PC-3 (cell line): ENCODE measurements around the gene CCNJL.

ENCODE experiments used
- CTCF ChIP-seq: fragments of 300-600 bp; sonication (generic); conservative IDR thresholded peaks from 2 replicates; pipeline ENCODE4 v1.5.1; 2017; ENCODE audit warnings: antibody characterized with exemption, low read depth, mild to moderate bottlenecking, low read length
- EZH2 ChIP-seq: fragments of 300-600 bp; sonication (generic); IDR thresholded peaks from one replicate; pipeline ENCODE4 v1.6.1; 2017; ENCODE audit warnings: antibody characterized with exemption, mild to moderate bottlenecking, low read length; ENCODE audit not compliant: unreplicated experiment

DNA sequence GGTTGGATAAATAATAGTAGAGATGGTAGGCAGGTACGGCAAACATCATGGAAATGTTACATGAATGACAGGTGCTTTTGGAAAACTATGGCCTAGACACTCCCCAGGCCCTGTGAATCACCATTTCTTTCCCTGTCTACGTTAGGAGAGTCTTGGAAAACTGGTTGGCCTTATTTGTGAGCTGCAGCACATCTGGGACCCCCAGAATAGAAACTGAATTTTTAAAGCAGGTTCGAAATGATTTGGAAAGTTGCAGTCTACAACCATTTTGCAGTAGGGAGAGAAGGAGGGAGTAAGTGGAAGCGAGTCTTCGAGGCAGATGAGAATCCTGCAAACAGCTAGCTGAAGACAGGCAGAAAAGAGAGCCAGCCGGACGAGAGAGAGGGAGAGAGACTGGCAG, 45.0 kb upstream of the CCNJL start:
- no peak for TF ChIP-seq CTCF
- TF ChIP-seq EZH2, result no peak
